SK-N-SH treated with all-trans-retinoic acid at 6 μM for 48 hours (cell line): Measurements from ENCODE around the gene RHBDL3.

ENCODE experiments used
- ATAC-seq: fragments of 200-7000 bp; cut with Tn5 transposase; 3 replicates; pipeline ENCODE4 v1.9.1; 2020; ENCODE audit warnings: mild to moderate bottlenecking, moderate library complexity
- ARNTL ChIP-seq: fragments of 450-650 bp; formaldehyde crosslinking; IDR thresholded peaks from 2 replicates; pipeline ENCODE4 v1.5.0; 2020; ENCODE audit warnings: low read depth, mild to moderate bottlenecking, moderate library complexity, borderline replicate concordance
- BACH2 ChIP-seq: fragments of 250-450 bp; sonication (Bioruptor Pico); IDR thresholded peaks from 2 replicates; pipeline ENCODE4 v1.9.0; 2021; ENCODE audit warnings: mild to moderate bottlenecking, borderline replicate concordance
- CSDC2 ChIP-seq: fragments of 250-450 bp; sonication (Bioruptor Pico); IDR thresholded peaks from 2 replicates; pipeline ENCODE4 v1.5.0; 2020; ENCODE audit warnings: mild to moderate bottlenecking, moderate library complexity
- ESRRG ChIP-seq: fragments of 250-450 bp; sonication (Bioruptor Pico); IDR thresholded peaks from 2 replicates; pipeline ENCODE4 v1.6.1; 2021; ENCODE audit warnings: mild to moderate bottlenecking
- GLIS3 ChIP-seq: fragments of 250-450 bp; sonication (Bioruptor Pico); IDR thresholded peaks from 2 replicates; pipeline ENCODE4 v1.5.0; 2020; ENCODE audit warnings: mild to moderate bottlenecking, moderate library complexity
- PPARA ChIP-seq: fragments of 250-450 bp; sonication (Bioruptor Pico); IDR thresholded peaks from 2 replicates; pipeline ENCODE4 v1.5.0; 2020; ENCODE audit warnings: mild to moderate bottlenecking, borderline replicate concordance
- RARB ChIP-seq: fragments of 250-450 bp; sonication (Bioruptor Pico); IDR thresholded peaks from 2 replicates; pipeline ENCODE4 v1.8.0; 2021; ENCODE audit warnings: mild to moderate bottlenecking, moderate library complexity
- SNAI2 ChIP-seq: fragments of 250-450 bp; sonication (Bioruptor Pico); IDR thresholded peaks from 2 replicates; pipeline ENCODE4 v1.5.0; 2020; ENCODE audit warnings: mild to moderate bottlenecking, moderate library complexity
- TCF4 ChIP-seq: fragments of 250-450 bp; sonication (Bioruptor Pico); IDR thresholded peaks from 2 replicates; pipeline ENCODE4 v1.8.0; 2021; ENCODE audit warnings: mild to moderate bottlenecking, moderate library complexity, borderline replicate concordance
- TOX ChIP-seq: fragments of 250-450 bp; sonication (Bioruptor Pico); IDR thresholded peaks from 2 replicates; pipeline ENCODE4 v1.8.0; 2021; ENCODE audit warnings: mild to moderate bottlenecking, moderate library complexity, borderline replicate concordance
- ZC3H10 ChIP-seq: fragments of 250-450 bp; sonication (Bioruptor Pico); IDR thresholded peaks from 2 replicates; pipeline ENCODE4 v1.5.1; 2021; ENCODE audit warnings: mild to moderate bottlenecking, moderate library complexity
- ZFP3 ChIP-seq: fragments of 250-450 bp; sonication (Bioruptor Pico); IDR thresholded peaks from 2 replicates; pipeline ENCODE4 v1.5.0; 2020; ENCODE audit warnings: mild to moderate bottlenecking, moderate library complexity
- ZNF565 ChIP-seq: fragments of 450-650 bp; formaldehyde crosslinking; conservative IDR thresholded peaks from 2 replicates; pipeline ENCODE4 v1.5.0; 2020; ENCODE audit warnings: low read depth, mild to moderate bottlenecking, moderate library complexity
- ZNF70 ChIP-seq: fragments of 450-650 bp; formaldehyde crosslinking; IDR thresholded peaks from 2 replicates; pipeline ENCODE4 v1.5.0; 2020; ENCODE audit warnings: mild to moderate bottlenecking, moderate library complexity
- ZNF8 ChIP-seq: fragments of 450-650 bp; formaldehyde crosslinking; IDR thresholded peaks from 2 replicates; pipeline ENCODE4 v1.5.0; 2020; ENCODE audit warnings: mild to moderate bottlenecking, moderate library complexity
- TF ChIP-seq, protein P1 (sequence below): fragments of 250-450 bp; sonication (Bioruptor Pico); IDR thresholded peaks from 2 replicates; pipeline ENCODE4 v1.5.0; 2020; ENCODE audit warnings: mild to moderate bottlenecking, moderate library complexity
- TF ChIP-seq, protein P2 (sequence below): fragments of 250-450 bp; sonication (Bioruptor Pico); IDR thresholded peaks from 2 replicates; pipeline ENCODE4 v1.8.0; 2021; ENCODE audit warnings: low read depth, mild to moderate bottlenecking, moderate library complexity, borderline replicate concordance
- TF ChIP-seq, protein P3 (sequence below): fragments of 250-450 bp; sonication (Bioruptor Pico); IDR thresholded peaks from 2 replicates; pipeline ENCODE4 v1.5.1; 2021; ENCODE audit warnings: mild to moderate bottlenecking, moderate library complexity
- TF ChIP-seq, protein P4 (sequence below): fragments of 250-450 bp; sonication (Bioruptor Pico); IDR thresholded peaks from 2 replicates; pipeline ENCODE4 v1.8.0; 2020; ENCODE audit warnings: mild to moderate bottlenecking, moderate library complexity, borderline replicate concordance

The RHBDL3 gene

DNA sequence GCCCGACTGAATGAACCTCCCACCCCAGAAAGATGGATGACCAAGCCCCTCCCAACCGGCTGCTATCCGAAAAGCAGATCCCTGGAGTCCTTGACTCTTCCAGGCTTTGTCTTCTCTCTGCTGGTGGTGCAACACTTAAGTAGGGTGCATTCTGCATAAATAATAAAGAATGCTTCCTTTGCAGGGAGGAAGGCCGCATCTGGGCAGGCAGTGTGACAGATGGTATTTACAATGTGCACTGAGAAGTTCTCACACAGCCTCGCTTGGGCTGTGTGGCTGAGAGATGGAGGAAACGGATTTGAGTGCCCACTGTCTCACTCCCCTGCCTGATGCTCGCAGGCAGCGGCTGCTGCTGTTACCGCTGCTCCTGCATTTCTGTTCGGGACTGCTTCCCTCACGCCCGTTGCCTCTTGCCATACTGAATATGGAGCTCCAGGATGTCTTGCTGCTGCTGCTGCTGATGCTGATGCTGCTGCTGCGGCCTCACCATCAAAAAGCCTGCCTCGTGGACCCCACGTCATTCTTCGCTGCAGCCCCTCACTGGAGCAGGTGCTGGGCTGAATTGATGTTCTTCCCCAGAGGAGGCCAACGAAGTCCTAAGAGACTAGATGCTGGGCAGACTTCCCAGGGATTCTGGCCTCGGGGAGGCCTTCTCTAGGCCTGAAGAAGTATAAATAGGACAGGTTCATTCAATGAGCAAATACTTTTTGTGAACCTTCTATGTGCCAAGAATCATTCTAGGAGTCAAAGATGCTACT is 7.1 kb upstream of the RHBDL3 start:
- no peak for ATAC-seq

DNA sequence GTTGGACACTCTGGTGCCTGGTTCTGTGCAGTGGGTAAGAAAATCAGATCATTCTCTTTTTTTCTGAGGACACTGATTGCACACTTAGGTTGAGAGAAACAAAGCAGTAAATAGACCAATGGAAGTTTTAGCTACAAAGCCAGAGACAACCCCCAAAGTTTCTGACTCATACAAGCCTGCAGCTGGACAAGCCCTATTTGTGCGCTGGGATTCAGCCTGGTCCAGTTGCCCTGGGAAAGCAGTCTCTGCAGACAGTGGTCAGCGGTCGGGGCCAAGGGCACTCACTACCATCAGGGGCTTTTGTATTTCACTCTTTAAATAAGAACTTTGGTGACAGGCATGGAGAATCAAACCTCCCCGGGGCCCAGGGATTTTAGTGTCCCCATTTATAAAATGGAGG is 6.0 kb upstream of the RHBDL3 start:
- TF ChIP-seq SNAI2 (CRISPR knock-in tag) (no peak), GLIS3 (CRISPR knock-in tag) (no peak), PPARA (no peak), BACH2 (CRISPR knock-in tag) (no peak), ZNF70 (CRISPR knock-in tag) (no peak), RARB (CRISPR knock-in tag) (no peak), CSDC2 (no peak), ZFP3 (CRISPR knock-in tag) (no peak), TCF4 (no peak), ARNTL (CRISPR knock-in tag) (no peak), ZNF565 (CRISPR knock-in tag) (no peak), ZNF8 (no peak), ESRRG (CRISPR knock-in tag) (no peak)
- TF ChIP-seq, protein P1, sequence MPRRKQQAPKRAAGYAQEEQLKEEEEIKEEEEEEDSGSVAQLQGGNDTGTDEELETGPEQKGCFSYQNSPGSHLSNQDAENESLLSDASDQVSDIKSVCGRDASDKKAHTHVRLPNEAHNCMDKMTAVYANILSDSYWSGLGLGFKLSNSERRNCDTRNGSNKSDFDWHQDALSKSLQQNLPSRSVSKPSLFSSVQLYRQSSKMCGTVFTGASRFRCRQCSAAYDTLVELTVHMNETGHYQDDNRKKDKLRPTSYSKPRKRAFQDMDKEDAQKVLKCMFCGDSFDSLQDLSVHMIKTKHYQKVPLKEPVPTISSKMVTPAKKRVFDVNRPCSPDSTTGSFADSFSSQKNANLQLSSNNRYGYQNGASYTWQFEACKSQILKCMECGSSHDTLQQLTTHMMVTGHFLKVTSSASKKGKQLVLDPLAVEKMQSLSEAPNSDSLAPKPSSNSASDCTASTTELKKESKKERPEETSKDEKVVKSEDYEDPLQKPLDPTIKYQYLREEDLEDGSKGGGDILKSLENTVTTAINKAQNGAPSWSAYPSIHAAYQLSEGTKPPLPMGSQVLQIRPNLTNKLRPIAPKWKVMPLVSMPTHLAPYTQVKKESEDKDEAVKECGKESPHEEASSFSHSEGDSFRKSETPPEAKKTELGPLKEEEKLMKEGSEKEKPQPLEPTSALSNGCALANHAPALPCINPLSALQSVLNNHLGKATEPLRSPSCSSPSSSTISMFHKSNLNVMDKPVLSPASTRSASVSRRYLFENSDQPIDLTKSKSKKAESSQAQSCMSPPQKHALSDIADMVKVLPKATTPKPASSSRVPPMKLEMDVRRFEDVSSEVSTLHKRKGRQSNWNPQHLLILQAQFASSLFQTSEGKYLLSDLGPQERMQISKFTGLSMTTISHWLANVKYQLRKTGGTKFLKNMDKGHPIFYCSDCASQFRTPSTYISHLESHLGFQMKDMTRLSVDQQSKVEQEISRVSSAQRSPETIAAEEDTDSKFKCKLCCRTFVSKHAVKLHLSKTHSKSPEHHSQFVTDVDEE (CRISPR knock-in tag) = no peak
- TF ChIP-seq, protein P2, sequence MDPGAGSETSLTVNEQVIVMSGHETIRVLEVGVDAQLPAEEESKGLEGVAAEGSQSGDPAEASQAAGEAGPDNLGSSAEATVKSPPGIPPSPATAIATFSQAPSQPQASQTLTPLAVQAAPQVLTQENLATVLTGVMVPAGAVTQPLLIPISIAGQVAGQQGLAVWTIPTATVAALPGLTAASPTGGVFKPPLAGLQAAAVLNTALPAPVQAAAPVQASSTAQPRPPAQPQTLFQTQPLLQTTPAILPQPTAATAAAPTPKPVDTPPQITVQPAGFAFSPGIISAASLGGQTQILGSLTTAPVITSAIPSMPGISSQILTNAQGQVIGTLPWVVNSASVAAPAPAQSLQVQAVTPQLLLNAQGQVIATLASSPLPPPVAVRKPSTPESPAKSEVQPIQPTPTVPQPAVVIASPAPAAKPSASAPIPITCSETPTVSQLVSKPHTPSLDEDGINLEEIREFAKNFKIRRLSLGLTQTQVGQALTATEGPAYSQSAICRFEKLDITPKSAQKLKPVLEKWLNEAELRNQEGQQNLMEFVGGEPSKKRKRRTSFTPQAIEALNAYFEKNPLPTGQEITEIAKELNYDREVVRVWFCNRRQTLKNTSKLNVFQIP (CRISPR knock-in tag) = no peak
- TF ChIP-seq, protein P3, sequence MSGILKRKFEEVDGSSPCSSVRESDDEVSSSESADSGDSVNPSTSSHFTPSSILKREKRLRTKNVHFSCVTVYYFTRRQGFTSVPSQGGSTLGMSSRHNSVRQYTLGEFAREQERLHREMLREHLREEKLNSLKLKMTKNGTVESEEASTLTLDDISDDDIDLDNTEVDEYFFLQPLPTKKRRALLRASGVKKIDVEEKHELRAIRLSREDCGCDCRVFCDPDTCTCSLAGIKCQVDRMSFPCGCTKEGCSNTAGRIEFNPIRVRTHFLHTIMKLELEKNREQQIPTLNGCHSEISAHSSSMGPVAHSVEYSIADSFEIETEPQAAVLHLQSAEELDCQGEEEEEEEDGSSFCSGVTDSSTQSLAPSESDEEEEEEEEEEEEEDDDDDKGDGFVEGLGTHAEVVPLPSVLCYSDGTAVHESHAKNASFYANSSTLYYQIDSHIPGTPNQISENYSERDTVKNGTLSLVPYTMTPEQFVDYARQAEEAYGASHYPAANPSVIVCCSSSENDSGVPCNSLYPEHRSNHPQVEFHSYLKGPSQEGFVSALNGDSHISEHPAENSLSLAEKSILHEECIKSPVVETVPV (CRISPR knock-in tag) = no peak
- TF ChIP-seq, protein P4, sequence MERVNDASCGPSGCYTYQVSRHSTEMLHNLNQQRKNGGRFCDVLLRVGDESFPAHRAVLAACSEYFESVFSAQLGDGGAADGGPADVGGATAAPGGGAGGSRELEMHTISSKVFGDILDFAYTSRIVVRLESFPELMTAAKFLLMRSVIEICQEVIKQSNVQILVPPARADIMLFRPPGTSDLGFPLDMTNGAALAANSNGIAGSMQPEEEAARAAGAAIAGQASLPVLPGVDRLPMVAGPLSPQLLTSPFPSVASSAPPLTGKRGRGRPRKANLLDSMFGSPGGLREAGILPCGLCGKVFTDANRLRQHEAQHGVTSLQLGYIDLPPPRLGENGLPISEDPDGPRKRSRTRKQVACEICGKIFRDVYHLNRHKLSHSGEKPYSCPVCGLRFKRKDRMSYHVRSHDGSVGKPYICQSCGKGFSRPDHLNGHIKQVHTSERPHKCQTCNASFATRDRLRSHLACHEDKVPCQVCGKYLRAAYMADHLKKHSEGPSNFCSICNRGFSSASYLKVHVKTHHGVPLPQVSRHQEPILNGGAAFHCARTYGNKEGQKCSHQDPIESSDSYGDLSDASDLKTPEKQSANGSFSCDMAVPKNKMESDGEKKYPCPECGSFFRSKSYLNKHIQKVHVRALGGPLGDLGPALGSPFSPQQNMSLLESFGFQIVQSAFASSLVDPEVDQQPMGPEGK (CRISPR knock-in tag) = no peak
- ATAC-seq = peak; percentile 84

More for the DNA sequence above, 7.1 kb upstream of the RHBDL3 start:
- TF ChIP-seq, protein P2 (CRISPR knock-in tag) = no peak
- TF ChIP-seq ZC3H10 (CRISPR knock-in tag) (no peak), ZFP3 (CRISPR knock-in tag) (no peak)

DNA sequence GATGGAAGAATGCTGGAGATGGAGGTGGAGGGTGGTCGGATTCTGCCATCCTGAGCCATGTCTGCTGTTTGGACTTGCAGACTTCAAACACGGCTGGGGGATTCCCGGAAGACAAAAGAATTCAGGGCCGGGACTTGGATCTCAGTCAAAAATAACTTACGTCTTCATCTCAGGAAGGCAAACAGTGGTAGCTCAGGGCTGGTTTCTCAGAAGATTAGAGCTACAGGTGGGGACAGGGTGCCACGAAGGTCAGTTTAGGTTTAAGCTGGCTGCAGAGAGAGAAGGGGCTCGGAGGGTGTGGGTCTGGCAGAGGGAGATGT is 4.3 kb upstream of the RHBDL3 start:
- no peak for ATAC-seq
- no peak for TF ChIP-seq ZFP3 (CRISPR knock-in tag)
- TF ChIP-seq ZNF565 (CRISPR knock-in tag) = no peak
- no peak for TF ChIP-seq TOX
- TF ChIP-seq, protein P2 (CRISPR knock-in tag) = no peak
- TF ChIP-seq CSDC2 = no peak
- no peak for TF ChIP-seq SNAI2 (CRISPR knock-in tag)
- no peak for TF ChIP-seq GLIS3 (CRISPR knock-in tag)
- TF ChIP-seq, protein P1 (CRISPR knock-in tag) = no peak
- TF ChIP-seq RARB (CRISPR knock-in tag) = no peak
- no peak for TF ChIP-seq ZNF8
- TF ChIP-seq ZNF70 (CRISPR knock-in tag) = no peak
